ENCODE results near the gene HEMGN.
A peak's percentile ranks its signal among the peaks of the same experiment; 100 is the strongest.

HEMGN gene

GRCh38 chr9:97928986-97929604, 8.9 kb downstream of the HEMGN start:
- DNase-seq, result no peak

- no peak for DNase-seq
Observed at GRCh38 chr9:97925497-97926334, 12.3 kb downstream of the HEMGN start.

- no peak for DNase-seq
Observed at GRCh38 chr9:97924386-97924785, 13.6 kb downstream of the HEMGN start.

GRCh38 chr9:97923529-97924108, 14.4 kb downstream of the HEMGN start:
- DNase-seq, result peak; percentile 42 to 74

GRCh38 chr9:97921959-97922724, 15.8 kb downstream of the HEMGN start, which contains the start of gene TRMO:
Gene TRMO (minus strand): TSS chr9:97922500. CDS start chr9:97922493, 7 bp downstream.
- DNase-seq, result peak; percentile 71 to 95

- DNase-seq, result no peak
Observed at GRCh38 chr9:97919217-97919813, 18.7 kb downstream of the HEMGN start.

GRCh38 chr9:97918611-97919010, 19.4 kb downstream of the HEMGN start:
- no peak for DNase-seq

GRCh38 chr9:97911970-97912369, 26.0 kb downstream of the HEMGN start:
- no peak for DNase-seq

- no peak for DNase-seq
Observed at GRCh38 chr9:97911528-97911927, 26.4 kb downstream of the HEMGN start.

GRCh38 chr9:97910357-97910756, 27.6 kb downstream of the HEMGN start:
- DNase-seq, result no peak

- no peak for DNase-seq
Observed at GRCh38 chr9:97908705-97909104, 29.3 kb downstream of the HEMGN start.

- DNase-seq, result no peak
Observed at GRCh38 chr9:97907632-97908031, 30.3 kb downstream of the HEMGN start.

- no peak for DNase-seq
Observed at GRCh38 chr9:97907046-97907445, 30.9 kb downstream of the HEMGN start.

GRCh38 chr9:97906236-97906831, 31.6 kb downstream of the HEMGN start:
- no peak for DNase-seq

- no peak for DNase-seq
Observed at GRCh38 chr9:97905228-97905627, 32.7 kb downstream of the HEMGN start.

GRCh38 chr9:97904725-97905124, 33.2 kb downstream of the HEMGN start:
- DNase-seq, result no peak

GRCh38 chr9:97903177-97903576, 34.8 kb downstream of the HEMGN start:
- DNase-seq, result no peak

- DNase-seq, result peak; percentile 1 to 57
Observed at GRCh38 chr9:97900738-97901565, 37.0 kb downstream of the HEMGN start.

GRCh38 chr9:97900103-97900737, 37.8 kb downstream of the HEMGN start:
- DNase-seq, result peak in 1 of 2 experiments; percentile 27

- DNase-seq, result peak; percentile 9 to 73
Observed at GRCh38 chr9:97895695-97896332, 42.2 kb downstream of the HEMGN start.

All from NCI-H446 (cell line).